GM12878 (cell line): ENCODE measurements around the gene FASTK. TPM values are rescaled to one million over a fixed set of nuclear protein-coding genes. Genes with fewer than 3 reads are reported as not detected.

Experiments used
- ATAC-seq: fragments of 200-7000 bp; cut with Tn5 transposase; 3 replicates; pipeline ENCODE4 v1.9.1; 2020; ENCODE audit warnings: mild to moderate bottlenecking, moderate library complexity
- BruUV-seq: library from RNA; stranded (reverse); fragments of 400-500 nt; replicated peaks from 2 replicates; lab custom pipeline; 2021; lab: Mats Ljungman, UMichigan
- CTCF ChIA-PET: fragments of 300-600 bp; sonication (Branson Sonifier 250); formaldehyde crosslinking; extraction: SDS; loops from one replicate; lab custom pipeline; 2021; ENCODE audit warnings: inconsistent platforms; lab: Yijun Ruan, JAX
- POLR2A ChIA-PET: fragments of 350-600 bp; formaldehyde crosslinking; extraction: SDS; loops from one replicate; lab custom pipeline; 2021; ENCODE audit warnings: inconsistent platforms; lab: Charles Lee
- RAD21 ChIA-PET: fragments of 300-600 bp; sonication (Branson Sonifier 250); formaldehyde crosslinking; loops from one replicate; lab custom pipeline; 2023; ENCODE audit warnings: antibody characterized with exemption; ENCODE audit not compliant: unreplicated experiment; lab: Charles Lee
- SMC1A ChIA-PET: fragments of 300-600 bp; sonication (Branson Sonifier 250); formaldehyde crosslinking; loops from one replicate; lab custom pipeline; 2023; ENCODE audit not compliant: unreplicated experiment, uncharacterized antibody; lab: Charles Lee
- DNase-seq: peaks from one replicate; pipeline ENCODE4 v3.0.0-alpha.2; 2011; ENCODE audit warnings: low read depth, low spot score
- FAIRE-seq: peaks from 3 replicates; lab custom pipeline; 2011; peaks lifted over from hg19 to GRCh38; lab: Jason Lieb, UNC
- H2AFZ ChIP-seq: 2 replicates; pipeline ENCODE4 v1.6.0; 2011; ENCODE audit warnings: low read depth, low read length, control low read depth; ENCODE audit not compliant: control insufficient read depth
- H3K27ac ChIP-seq: 2 replicates; pipeline ENCODE4 v1.5.1; 2011; ENCODE audit warnings: control low read depth; ENCODE audit not compliant: control insufficient read depth, insufficient read depth
- H3K27me3 ChIP-seq, 2 experiments: replicated peaks in 1 of 2; 2 replicates each; pipeline versions ENCODE4 v1.6.0 to v1.6.1; 2011; ENCODE audit warnings: low read length in 1 of 2; ENCODE audit not compliant: control insufficient read depth in 2 of 2, insufficient read depth in 2 of 2
- H3K36me3 ChIP-seq, 2 experiments: 2 replicates each; pipeline ENCODE4 v1.5.1; 2011; ENCODE audit warnings: low read length in 1 of 2; ENCODE audit not compliant: control insufficient read depth in 2 of 2, insufficient read depth in 2 of 2
- H3K4me1 ChIP-seq: 2 replicates; pipeline ENCODE4 v1.6.1; 2011; ENCODE audit warnings: mild to moderate bottlenecking, low read length, moderate library complexity, mixed read lengths; ENCODE audit not compliant: control insufficient read depth, insufficient read depth
- H3K4me2 ChIP-seq: 2 replicates; pipeline ENCODE4 v1.6.0; 2011; ENCODE audit warnings: control low read depth; ENCODE audit not compliant: control insufficient read depth, insufficient read depth
- H3K4me3 ChIP-seq: fragments of 200-600 bp; sonication (generic); 2 replicates; pipeline ENCODE4 v1.5.1; 2016
- H3K79me2 ChIP-seq: 2 replicates; pipeline ENCODE4 v1.6.0; 2011; ENCODE audit warnings: low read length; ENCODE audit not compliant: control insufficient read depth, insufficient read depth
- H3K9ac ChIP-seq: 2 replicates; pipeline ENCODE4 v1.8.0; 2011; ENCODE audit warnings: low read length, control low read depth, mixed read lengths; ENCODE audit not compliant: control insufficient read depth, insufficient read depth
- H3K9me3 ChIP-seq: replicated peaks from 3 replicates; pipeline ENCODE4 v1.5.1; 2011; ENCODE audit warnings: mild to moderate bottlenecking, low read length; ENCODE audit not compliant: control insufficient read depth, insufficient read depth
- H4K20me1 ChIP-seq: 2 replicates; pipeline ENCODE4 v1.6.0; 2011; ENCODE audit not compliant: control insufficient read depth, insufficient read depth
- BHLHE40 ChIP-seq, 2 experiments: fragments of 450-650 bp in 1 of 2; IDR thresholded peaks; 2 replicates each; pipeline ENCODE4 v1.6.1; 2011 to 2017; ENCODE audit warnings: low read depth in 2 of 2, borderline replicate concordance in 1 of 2, improper control_type of control experiment in 1 of 2, low read length in 1 of 2, mild to moderate bottlenecking in 1 of 2
- ESRRA ChIP-seq: IDR thresholded peaks from 2 replicates; pipeline ENCODE4 v1.6.1; 2012; ENCODE audit warnings: mild to moderate bottlenecking, low read length, improper control_type of control experiment
- GATAD2B ChIP-seq: fragments of 450-650 bp; conservative IDR thresholded peaks from 2 replicates; pipeline ENCODE4 v1.6.1; 2017; ENCODE audit warnings: low read depth, mild to moderate bottlenecking, moderate library complexity
- NFYB ChIP-seq: IDR thresholded peaks from 2 replicates; pipeline ENCODE4 v1.6.1; 2011; ENCODE audit warnings: low read depth, mild to moderate bottlenecking, low read length, improper control_type of control experiment, moderate library complexity; ENCODE audit not compliant: insufficient read depth
- RUNX3 ChIP-seq: IDR thresholded peaks from 2 replicates; pipeline ENCODE4 v1.6.1; 2012; ENCODE audit warnings: low read length, inconsistent platforms
- SMAD1 ChIP-seq: fragments of 450-650 bp; IDR thresholded peaks from 2 replicates; pipeline ENCODE4 v1.6.1; 2018; ENCODE audit warnings: mild to moderate bottlenecking, low read depth; ENCODE audit not compliant: partially characterized antibody
- TARDBP ChIP-seq: IDR thresholded peaks from 2 replicates; pipeline ENCODE4 v1.6.1; 2016; ENCODE audit warnings: borderline replicate concordance
- ZNF217 ChIP-seq: fragments of 450-650 bp; IDR thresholded peaks from 2 replicates; pipeline ENCODE4 v1.6.1; 2017; ENCODE audit warnings: antibody characterized with exemption, mild to moderate bottlenecking
- ZSCAN29 ChIP-seq: fragments of 450-650 bp; IDR thresholded peaks from 2 replicates; pipeline ENCODE4 v1.6.1; 2017; ENCODE audit warnings: mild to moderate bottlenecking, moderate library complexity
- WGBS: methylation state at CpG from one replicate; pipeline ENCODE4 v1.1.6; 2016; ENCODE audit warnings: low lambda C conversion rate; ENCODE audit not compliant: insufficient replicate concordance, insufficient coverage; ENCODE audit errors: missing lambda C conversion rate; 5-methylcytosine and 5-hydroxymethylcytosine counted together
- in situ Hi-C: fragments of 300-500 bp; cut with MboI; formaldehyde crosslinking; loops from 9 replicates; pipeline ENCODE4 v1.14.3; 2018; ENCODE audit warnings: mixed read lengths
- intact Hi-C: fragments of 100-400 bp; cut with micrococcal nuclease; formaldehyde crosslinking; loops from one replicate; pipeline ENCODE4 v1.14.2; 2022; ENCODE audit not compliant: unreplicated experiment
- polyA plus RNA-seq, 11 experiments: library from polyadenylated mRNA; depleted of rRNA in 4 of 11; unstranded in 6 of 11; stranded (reverse) in 5 of 11; fragments of >200 nt; fragmentation: Nextera tagmentation in 4 of 11; fragmentation: Illumina TruSeq in 1 of 11; extraction: Ambion mirVana in 4 of 11; extraction: Trizol in 1 of 11; gene quantifications; 1 replicate in 1 of 11; 2 replicates in 10 of 11; pipeline versions ENCODE4 v1.2.1 to v1.2.3, GENCODE V29; 2011 to 2016; ENCODE audit warnings: inconsistent platforms in 2 of 11, missing spikeins in 2 of 11, low read depth in 1 of 11
- total RNA-seq, 4 experiments: library from RNA; depleted of rRNA in 3 of 4; stranded (reverse); fragments of >200 nt in 3 of 4; fragmentation: Illumina TruSeq in 1 of 4; extraction: Trizol in 1 of 4; gene quantifications; 2 replicates each; pipeline versions ENCODE4 v1.2.1 to v1.2.3, GENCODE V29; 2013 to 2021
- TF ChIP-seq, protein P1 (sequence below): fragments of 450-650 bp; IDR thresholded peaks from 2 replicates; pipeline ENCODE4 v1.6.1; 2018; ENCODE audit warnings: borderline replicate concordance, mild to moderate bottlenecking; ENCODE audit not compliant: partially characterized antibody
- TF ChIP-seq, protein P2 (sequence below): fragments of 450-650 bp; formaldehyde crosslinking; IDR thresholded peaks from 2 replicates; pipeline ENCODE4 v1.4.0; 2022; ENCODE audit warnings: mild to moderate bottlenecking, moderate library complexity

FASTK gene
- total and polyA plus RNA-seq, 10 of the 15 experiments (the other 5 are each of a cell fraction or from before 2014, with no cell fraction given), result 0.19 to 102 (median 54.5) TPM

DNA sequence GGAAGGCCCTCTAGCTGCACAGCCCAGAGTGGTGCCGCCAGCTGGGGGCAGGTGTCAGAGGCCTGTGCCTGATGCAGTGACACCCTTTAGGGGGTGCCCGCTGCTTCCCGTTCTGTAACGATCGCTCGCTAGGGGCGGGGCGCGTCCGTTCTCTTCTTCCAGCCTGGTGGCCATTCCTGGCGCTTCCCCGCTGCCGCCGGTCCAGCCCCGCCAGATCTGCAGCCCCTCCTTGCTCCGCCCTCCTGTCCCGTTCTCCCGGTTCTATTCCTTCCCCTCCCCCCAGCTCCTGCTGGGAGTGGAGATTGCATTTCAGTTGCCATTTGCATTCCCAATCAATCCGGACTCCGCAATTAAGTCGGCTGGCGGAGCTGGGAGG, 44.8 kb upstream of the FASTK start (continued):
- TF ChIP-seq, protein P1, sequence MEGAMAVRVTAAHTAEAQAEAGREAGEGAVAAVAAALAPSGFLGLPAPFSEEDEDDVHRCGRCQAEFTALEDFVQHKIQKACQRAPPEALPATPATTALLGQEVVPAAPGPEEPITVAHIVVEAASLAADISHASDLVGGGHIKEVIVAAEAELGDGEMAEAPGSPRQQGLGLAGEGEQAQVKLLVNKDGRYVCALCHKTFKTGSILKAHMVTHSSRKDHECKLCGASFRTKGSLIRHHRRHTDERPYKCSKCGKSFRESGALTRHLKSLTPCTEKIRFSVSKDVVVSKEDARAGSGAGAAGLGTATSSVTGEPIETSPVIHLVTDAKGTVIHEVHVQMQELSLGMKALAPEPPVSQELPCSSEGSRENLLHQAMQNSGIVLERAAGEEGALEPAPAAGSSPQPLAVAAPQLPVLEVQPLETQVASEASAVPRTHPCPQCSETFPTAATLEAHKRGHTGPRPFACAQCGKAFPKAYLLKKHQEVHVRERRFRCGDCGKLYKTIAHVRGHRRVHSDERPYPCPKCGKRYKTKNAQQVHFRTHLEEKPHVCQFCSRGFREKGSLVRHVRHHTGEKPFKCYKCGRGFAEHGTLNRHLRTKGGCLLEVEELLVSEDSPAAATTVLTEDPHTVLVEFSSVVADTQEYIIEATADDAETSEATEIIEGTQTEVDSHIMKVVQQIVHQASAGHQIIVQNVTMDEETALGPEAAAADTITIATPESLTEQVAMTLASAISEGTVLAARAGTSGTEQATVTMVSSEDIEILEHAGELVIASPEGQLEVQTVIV, result no peak

DNA sequence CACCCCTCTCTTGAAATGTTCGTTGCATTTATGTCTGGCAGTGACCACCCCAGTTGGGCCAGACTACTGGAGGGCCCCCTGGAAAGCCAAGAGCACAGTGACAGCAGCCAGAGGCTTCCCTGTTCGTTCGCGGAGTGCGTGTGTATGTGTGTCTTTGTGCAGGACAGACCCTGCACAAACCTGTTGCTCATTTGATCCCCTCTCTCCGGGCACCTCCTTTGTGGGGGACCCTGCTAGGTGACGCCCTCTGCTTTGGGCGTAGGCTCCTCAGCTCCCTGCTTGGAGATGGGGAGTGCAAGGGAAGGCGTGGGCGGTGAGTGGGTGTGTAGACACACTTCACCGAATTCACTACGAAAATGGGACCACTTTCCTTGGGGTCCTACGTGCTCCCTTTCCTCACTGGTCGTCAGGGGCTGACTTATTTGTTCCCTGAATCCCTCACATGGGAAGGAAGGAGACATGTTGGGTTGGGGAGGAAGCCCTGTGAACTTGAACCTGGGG, 44.3 kb upstream of the FASTK start:
- CTCF ChIA-PET, result interaction anchor here (1.0 to 3.5 kb wide), 13 partner anchors 11 to 213 kb away, joined by 3 to 41 read pairs (median 5); partner anchors contain the start of genes ABCF2 and NOS3
- POLR2A ChIA-PET, result no interaction called here
- intact Hi-C loops, result loop anchor here (1.0 kb wide), 3 partner anchors 47 to 178 kb away; no protein-coding TSS in a partner anchor
- H3K27ac ChIP-seq, result no peak overlapping the region
- H3K79me2 ChIP-seq, result no peaks in the 10 kb centered on the region
- no peak overlapping the region for H3K4me2 ChIP-seq
- RAD21 ChIA-PET, result interaction anchor here (1.4 kb wide), 1 partner anchor 119 kb away, joined by 16 read pairs; no protein-coding TSS in a partner anchor
- no peak overlapping the region for H3K4me3 ChIP-seq
- DNase-seq, result no peak
- ATAC-seq, result no peak
- H4K20me1 ChIP-seq, result no peaks in the 10 kb centered on the region
- no peaks in the 10 kb centered on the region for H3K27me3 ChIP-seq
- no peak overlapping the region for H2AFZ ChIP-seq
- SMC1A ChIA-PET, result no interaction called here
- no TSS peak for BruUV-seq
- H3K9me3 ChIP-seq, result no peaks in the 10 kb centered on the region
- no peak for FAIRE-seq
- peaks cover 9 to 18% of the 10 kb centered on the region in 2 experiments; a peak in 3 of 4 replicates for H3K36me3 ChIP-seq
- in situ Hi-C loops, result no loop called here
- no peak overlapping the region for H3K9ac ChIP-seq
- WGBS, result 80% methylated on average over 14 of the region's 14 CpGs
- no peaks in the 10 kb centered on the region for H3K4me1 ChIP-seq
- no peak for TF ChIP-seq GATAD2B
- no peak for TF ChIP-seq SMAD1
- no peak for TF ChIP-seq NFYB
- no peak for TF ChIP-seq ESRRA
- no peak for TF ChIP-seq ZNF217
- no peak for TF ChIP-seq RUNX3
- TF ChIP-seq BHLHE40 (IDR thresholded peaks at IDR 0.05; ENCODE audit: borderline replicate concordance in 1 of 2, low read depth in 2 of 2, low read length in 1 of 2), result no peak
- TF ChIP-seq TARDBP, result no peak
- TF ChIP-seq ZSCAN29, result no peak
- TF ChIP-seq, protein P2, sequence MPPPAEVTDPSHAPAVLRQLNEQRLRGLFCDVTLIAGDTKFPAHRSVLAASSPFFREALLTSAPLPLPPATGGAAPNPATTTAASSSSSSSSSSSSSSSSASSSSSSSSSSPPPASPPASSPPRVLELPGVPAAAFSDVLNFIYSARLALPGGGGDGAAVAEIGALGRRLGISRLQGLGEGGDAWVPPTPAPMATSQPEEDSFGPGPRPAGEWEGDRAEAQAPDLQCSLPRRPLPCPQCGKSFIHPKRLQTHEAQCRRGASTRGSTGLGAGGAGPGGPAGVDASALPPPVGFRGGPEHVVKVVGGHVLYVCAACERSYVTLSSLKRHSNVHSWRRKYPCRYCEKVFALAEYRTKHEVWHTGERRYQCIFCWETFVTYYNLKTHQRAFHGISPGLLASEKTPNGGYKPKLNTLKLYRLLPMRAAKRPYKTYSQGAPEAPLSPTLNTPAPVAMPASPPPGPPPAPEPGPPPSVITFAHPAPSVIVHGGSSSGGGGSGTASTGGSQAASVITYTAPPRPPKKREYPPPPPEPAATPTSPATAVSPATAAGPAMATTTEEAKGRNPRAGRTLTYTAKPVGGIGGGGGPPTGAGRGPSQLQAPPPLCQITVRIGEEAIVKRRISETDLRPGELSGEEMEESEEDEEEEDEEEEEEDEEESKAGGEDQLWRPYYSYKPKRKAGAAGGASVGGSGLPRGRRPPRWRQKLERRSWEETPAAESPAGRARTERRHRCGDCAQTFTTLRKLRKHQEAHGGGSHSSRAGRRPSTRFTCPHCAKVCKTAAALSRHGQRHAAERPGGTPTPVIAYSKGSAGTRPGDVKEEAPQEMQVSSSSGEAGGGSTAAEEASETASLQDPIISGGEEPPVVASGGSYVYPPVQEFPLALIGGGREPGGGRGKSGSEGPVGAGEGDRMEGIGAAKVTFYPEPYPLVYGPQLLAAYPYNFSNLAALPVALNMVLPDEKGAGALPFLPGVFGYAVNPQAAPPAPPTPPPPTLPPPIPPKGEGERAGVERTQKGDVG, result no peak
